ENCODE results near the gene CDK6.

DNA sequence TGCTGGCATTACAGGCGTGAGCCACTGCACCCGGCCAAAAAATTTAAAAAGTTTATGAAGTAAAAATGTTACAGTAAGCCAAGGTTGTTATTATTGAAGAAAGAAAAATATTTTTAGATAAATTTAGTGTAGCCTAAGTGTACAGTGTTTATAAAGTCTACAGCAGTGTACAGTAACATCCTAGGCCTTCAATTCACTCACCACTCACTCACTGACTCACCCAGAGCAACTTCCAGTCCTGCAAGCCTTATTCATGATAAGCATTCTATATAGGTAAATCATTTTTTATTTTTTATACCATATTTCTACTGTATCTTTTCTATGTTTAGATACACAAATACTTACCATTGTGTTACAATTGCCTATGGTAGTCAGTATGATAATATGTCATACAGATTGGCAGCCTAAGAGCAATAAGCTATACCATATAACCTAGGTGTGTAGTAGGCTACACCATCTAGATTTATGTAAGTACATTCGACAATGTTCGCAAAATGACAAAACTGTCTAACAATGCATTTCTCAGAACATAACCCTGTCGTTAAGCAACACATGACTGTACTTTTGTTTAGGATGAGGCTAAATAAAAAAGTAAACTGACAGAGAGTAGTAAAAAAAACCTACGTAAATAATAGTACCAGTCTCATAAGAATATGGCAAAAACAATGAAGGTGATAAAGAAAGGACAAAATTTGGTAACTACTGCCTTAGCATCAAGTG lies 168.4 kb downstream of the CDK6 start:
- TF ChIP-seq POLR2A (IDR thresholded peaks at IDR 0.05): no peak
- TF ChIP-seq, protein P1, sequence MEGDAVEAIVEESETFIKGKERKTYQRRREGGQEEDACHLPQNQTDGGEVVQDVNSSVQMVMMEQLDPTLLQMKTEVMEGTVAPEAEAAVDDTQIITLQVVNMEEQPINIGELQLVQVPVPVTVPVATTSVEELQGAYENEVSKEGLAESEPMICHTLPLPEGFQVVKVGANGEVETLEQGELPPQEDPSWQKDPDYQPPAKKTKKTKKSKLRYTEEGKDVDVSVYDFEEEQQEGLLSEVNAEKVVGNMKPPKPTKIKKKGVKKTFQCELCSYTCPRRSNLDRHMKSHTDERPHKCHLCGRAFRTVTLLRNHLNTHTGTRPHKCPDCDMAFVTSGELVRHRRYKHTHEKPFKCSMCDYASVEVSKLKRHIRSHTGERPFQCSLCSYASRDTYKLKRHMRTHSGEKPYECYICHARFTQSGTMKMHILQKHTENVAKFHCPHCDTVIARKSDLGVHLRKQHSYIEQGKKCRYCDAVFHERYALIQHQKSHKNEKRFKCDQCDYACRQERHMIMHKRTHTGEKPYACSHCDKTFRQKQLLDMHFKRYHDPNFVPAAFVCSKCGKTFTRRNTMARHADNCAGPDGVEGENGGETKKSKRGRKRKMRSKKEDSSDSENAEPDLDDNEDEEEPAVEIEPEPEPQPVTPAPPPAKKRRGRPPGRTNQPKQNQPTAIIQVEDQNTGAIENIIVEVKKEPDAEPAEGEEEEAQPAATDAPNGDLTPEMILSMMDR (IDR thresholded peaks at IDR 0.05): no peak

Data from thyroid gland (tissue), 4 donors.